MM.1S (cell line): ENCODE data around the gene SLC6A12.

Experiments
- DNase-seq: peaks from one replicate; pipeline ENCODE4 v3.0.0-alpha.2; 2015
- H2AFZ ChIP-seq: fragments of 300-600 bp; sonication (generic); 2 replicates; pipeline ENCODE4 v1.6.0; 2016; ENCODE audit warnings: antibody characterized with exemption, low read length
- H3F3A ChIP-seq: fragments of 300-600 bp; sonication (generic); 2 replicates; pipeline ENCODE4 v1.6.1; 2016; ENCODE audit warnings: mild to moderate bottlenecking, antibody characterized with exemption, low read length, moderate library complexity, mixed read lengths; ENCODE audit not compliant: insufficient read depth
- H3K27ac ChIP-seq: fragments of 300-600 bp; sonication (generic); 2 replicates; pipeline ENCODE4 v1.5.1; 2016; ENCODE audit warnings: mild to moderate bottlenecking, low read length
- H3K27me3 ChIP-seq: fragments of 300-600 bp; sonication (generic); replicated peaks from 2 replicates; pipeline ENCODE4 v1.6.0; 2016; ENCODE audit warnings: low read length; ENCODE audit not compliant: insufficient read depth
- H3K36me3 ChIP-seq: fragments of 300-600 bp; sonication (generic); replicated peaks from 2 replicates; pipeline ENCODE4 v1.6.1; 2016; ENCODE audit warnings: mild to moderate bottlenecking, low read length, mixed read lengths; ENCODE audit not compliant: insufficient read depth
- H3K4me1 ChIP-seq: fragments of 300-600 bp; sonication (generic); 2 replicates; pipeline ENCODE4 v1.6.1; 2016; ENCODE audit warnings: low read length, mixed read lengths
- H3K4me2 ChIP-seq: fragments of 300-600 bp; sonication (generic); 2 replicates; pipeline ENCODE4 v1.6.0; 2016; ENCODE audit warnings: low read depth, low read length
- H3K4me3 ChIP-seq: fragments of 300-600 bp; sonication (generic); 2 replicates; pipeline ENCODE4 v1.5.1; 2016; ENCODE audit warnings: low read length, mixed read lengths
- H3K79me2 ChIP-seq: fragments of 300-600 bp; sonication (generic); 2 replicates; pipeline ENCODE4 v1.6.1; 2016; ENCODE audit warnings: mixed run types, low read length, mixed read lengths
- H3K9ac ChIP-seq: fragments of 300-600 bp; sonication (generic); 2 replicates; pipeline ENCODE4 v1.6.1; 2016; ENCODE audit warnings: low read length, mixed read lengths
- H3K9me2 ChIP-seq: fragments of 300-600 bp; sonication (generic); replicated peaks from 2 replicates; pipeline ENCODE4 v1.6.1; 2016; ENCODE audit warnings: mild to moderate bottlenecking, low read length, mixed read lengths; ENCODE audit not compliant: insufficient read depth
- H3K9me3 ChIP-seq: fragments of 300-600 bp; sonication (generic); replicated peaks from 2 replicates; pipeline ENCODE4 v1.6.1; 2016; ENCODE audit warnings: mild to moderate bottlenecking, low read length, mixed read lengths; ENCODE audit not compliant: insufficient read depth
- H4K20me1 ChIP-seq: fragments of 300-600 bp; sonication (generic); 2 replicates; pipeline ENCODE4 v1.6.1; 2016; ENCODE audit warnings: mild to moderate bottlenecking, low read length, moderate library complexity, mixed read lengths; ENCODE audit not compliant: insufficient read depth
- CTCF ChIP-seq: fragments of 300-600 bp; sonication (generic); IDR thresholded peaks from 2 replicates; pipeline ENCODE4 v1.5.1; 2016; ENCODE audit warnings: antibody characterized with exemption, low read length, mixed read lengths
- EZH2 ChIP-seq: fragments of 300-600 bp; sonication (generic); optimal IDR thresholded peaks from 2 replicates; pipeline ENCODE3; 2017; ENCODE audit warnings: low read depth, mild to moderate bottlenecking, antibody characterized with exemption, low read length, mixed read lengths
- EZH2phosphoT487 ChIP-seq: fragments of 300-600 bp; sonication (generic); IDR thresholded peaks from 2 replicates; pipeline ENCODE4 v1.6.1; 2018; ENCODE audit warnings: antibody characterized with exemption, low read length

Gene SLC6A12

GRCh38 chr12:162467-163307 lies 51.3 kb downstream of the SLC6A12 start:
- TF ChIP-seq CTCF (no peak), EZH2phosphoT487 (no peak)
- H3K4me3 ChIP-seq = no peak overlapping the region
- H3K9me2 ChIP-seq = no peaks in the 10 kb centered on the region
- H3K4me2 ChIP-seq = no peak overlapping the region
- no peak overlapping the region for H2AFZ ChIP-seq
- peak overlapping the region; percentile 19; the same call in 1 of the 2 replicates for H3K27ac ChIP-seq
- no peaks in the 10 kb centered on the region for H3K79me2 ChIP-seq
- peaks cover 12% of the 10 kb centered on the region; the same call in 1 of the 2 replicates for H3F3A ChIP-seq
- H3K36me3 ChIP-seq = no peaks in the 10 kb centered on the region
- peaks cover 23% of the 10 kb centered on the region for H3K27me3 ChIP-seq
- H3K9me3 ChIP-seq = no peaks in the 10 kb centered on the region
- H3K4me1 ChIP-seq = peaks cover 35% of the 10 kb centered on the region
- no peaks in the 10 kb centered on the region for H4K20me1 ChIP-seq
- H3K9ac ChIP-seq = no peak overlapping the region
- DNase-seq = peak; percentile 89

- no peak overlapping the region for H3K27ac ChIP-seq
- no peak overlapping the region for H2AFZ ChIP-seq
- H3F3A ChIP-seq = peaks cover 12% of the 10 kb centered on the region; the same call in 1 of the 2 replicates
- TF ChIP-seq CTCF = no peak
- no peak for TF ChIP-seq EZH2
- TF ChIP-seq EZH2phosphoT487 = no peak
- H3K79me2 ChIP-seq = no peaks in the 10 kb centered on the region
- no peaks in the 10 kb centered on the region for H4K20me1 ChIP-seq
- peaks cover 23% of the 10 kb centered on the region for H3K27me3 ChIP-seq
- H3K4me3 ChIP-seq = no peak overlapping the region
- no peak overlapping the region for H3K9ac ChIP-seq
- no peaks in the 10 kb centered on the region for H3K9me2 ChIP-seq
- no peaks in the 10 kb centered on the region for H3K9me3 ChIP-seq
- H3K36me3 ChIP-seq = no peaks in the 10 kb centered on the region
- DNase-seq = no peak
- H3K4me2 ChIP-seq = no peak overlapping the region
- peaks cover 30% of the 10 kb centered on the region for H3K4me1 ChIP-seq
Measured at GRCh38 chr12:161823-162222, 52.1 kb downstream of the SLC6A12 start.

- no peaks in the 10 kb centered on the region for H4K20me1 ChIP-seq
- no peak overlapping the region for H3K27ac ChIP-seq
- H3K9ac ChIP-seq = no peak overlapping the region
- H3K9me2 ChIP-seq = no peaks in the 10 kb centered on the region
- no peak overlapping the region for H3K4me3 ChIP-seq
- H3K9me3 ChIP-seq = no peaks in the 10 kb centered on the region
- no peaks in the 10 kb centered on the region for H3K36me3 ChIP-seq
- DNase-seq = no peak
- peaks cover 23% of the 10 kb centered on the region for H3K27me3 ChIP-seq
- peaks cover 23% of the 10 kb centered on the region for H3K4me1 ChIP-seq
- no peak for TF ChIP-seq EZH2
- TF ChIP-seq EZH2phosphoT487 = no peak
- TF ChIP-seq CTCF = no peak
- H3K79me2 ChIP-seq = no peaks in the 10 kb centered on the region
- H2AFZ ChIP-seq = no peak overlapping the region
- 0 out of 2 replicates have a peak, but pooled peaks cover 8% of the 10 kb centered on the region for H3F3A ChIP-seq
- H3K4me2 ChIP-seq = no peak overlapping the region
Measured at GRCh38 chr12:160858-161257, 53.1 kb downstream of the SLC6A12 start.
